PC-3 (cell line): ENCODE results near the gene NFIX. TPM values are rescaled to one million over a fixed set of nuclear protein-coding genes. Genes with fewer than 3 reads are reported as not detected.

ENCODE experiments used
- ATAC-seq: fragments of 200-7000 bp; cut with Tn5 transposase; 2 replicates; pipeline ENCODE4 v1.9.1; 2020; ENCODE audit warnings: mild to moderate bottlenecking, moderate library complexity
- BruUV-seq: library from RNA; stranded (reverse); fragments of 400-500 nt; replicated peaks from 2 replicates; lab custom pipeline; 2021; lab: Mats Ljungman, UMichigan
- CTCF ChIA-PET: fragments of 300-600 bp; sonication (Branson Sonifier 250); formaldehyde crosslinking; loops from one replicate; lab custom pipeline; 2022; ENCODE audit warnings: antibody characterized with exemption; lab: Charles Lee
- POLR2A ChIA-PET: fragments of 300-600 bp; sonication (Branson Sonifier 250); formaldehyde crosslinking; loops from one replicate; lab custom pipeline; 2022; ENCODE audit warnings: antibody characterized with exemption; ENCODE audit not compliant: unreplicated experiment; lab: Charles Lee
- DNase-seq: peaks from one replicate; pipeline ENCODE4 v3.0.0-alpha.2; 2015
- H2AFZ ChIP-seq: fragments of 300-600 bp; sonication (generic); 2 replicates; pipeline ENCODE4 v1.6.0; 2016; ENCODE audit warnings: antibody characterized with exemption, low read length
- H3F3A ChIP-seq: fragments of 300-600 bp; sonication (generic); one replicate; pipeline ENCODE4 v1.6.0; 2017; ENCODE audit warnings: antibody characterized with exemption, low read length, control low read depth, mild to moderate bottlenecking; ENCODE audit not compliant: unreplicated experiment
- H3K27ac ChIP-seq: fragments of 300-600 bp; sonication (generic); 2 replicates; pipeline ENCODE4 v1.5.1; 2016; ENCODE audit warnings: mild to moderate bottlenecking, low read length
- H3K27me3 ChIP-seq: fragments of 300-600 bp; sonication (generic); 2 replicates; pipeline ENCODE4 v1.6.1; 2016; ENCODE audit warnings: low read length, mixed read lengths
- H3K36me3 ChIP-seq: fragments of 300-600 bp; sonication (generic); 2 replicates; pipeline ENCODE4 v1.6.1; 2016; ENCODE audit warnings: low read depth, mixed run types, low read length, mixed read lengths
- H3K4me1 ChIP-seq: fragments of 300-600 bp; sonication (generic); 2 replicates; pipeline ENCODE4 v1.5.1; 2016; ENCODE audit warnings: low read length; ENCODE audit not compliant: insufficient read depth
- H3K4me2 ChIP-seq: fragments of 300-600 bp; sonication (generic); 2 replicates; pipeline ENCODE4 v1.6.0; 2016; ENCODE audit warnings: low read length
- H3K4me3 ChIP-seq: fragments of 300-600 bp; sonication (generic); 2 replicates; pipeline ENCODE4 v1.5.1; 2016; ENCODE audit warnings: mild to moderate bottlenecking, low read length, mixed read lengths
- H3K79me2 ChIP-seq: fragments of 300-600 bp; sonication (generic); 2 replicates; pipeline ENCODE4 v1.6.1; 2017; ENCODE audit warnings: low read length, mixed read lengths
- H3K9ac ChIP-seq: fragments of 300-600 bp; sonication (generic); 2 replicates; pipeline ENCODE4 v1.6.0; 2016; ENCODE audit warnings: mild to moderate bottlenecking, low read length
- H3K9me2 ChIP-seq: fragments of 300-600 bp; sonication (generic); replicated peaks from 2 replicates; pipeline ENCODE4 v1.6.1; 2016; ENCODE audit warnings: mixed run types, low read length, mixed read lengths
- H3K9me3 ChIP-seq: fragments of 300-600 bp; sonication (generic); 2 replicates; pipeline ENCODE4 v1.6.1; 2016; ENCODE audit warnings: low read length, mixed read lengths
- H4K20me1 ChIP-seq: fragments of 300-600 bp; sonication (generic); 2 replicates; pipeline ENCODE4 v1.6.1; 2016; ENCODE audit warnings: low read length, mixed read lengths
- EZH2 ChIP-seq: fragments of 300-600 bp; sonication (generic); IDR thresholded peaks from one replicate; pipeline ENCODE4 v1.6.1; 2017; ENCODE audit warnings: antibody characterized with exemption, mild to moderate bottlenecking, low read length; ENCODE audit not compliant: unreplicated experiment
- EZH2phosphoT487 ChIP-seq: fragments of 300-600 bp; sonication (generic); IDR thresholded peaks from 2 replicates; pipeline ENCODE4 v1.6.1; 2018; ENCODE audit warnings: mild to moderate bottlenecking, antibody characterized with exemption, low read length, borderline replicate concordance
- intact Hi-C: fragments of 100-400 bp; cut with micrococcal nuclease; formaldehyde crosslinking; loops from 2 replicates; pipeline ENCODE4 v1.9.0; 2023
- total RNA-seq: library from RNA; depleted of rRNA; stranded (reverse); fragments of >200 nt; gene quantifications from 2 replicates; pipeline ENCODE4 v1.2.3, GENCODE V29; 2014
- TF ChIP-seq, protein P1 (sequence below): fragments of 300-600 bp; sonication (generic); conservative IDR thresholded peaks from 2 replicates; pipeline ENCODE4 v1.5.1; 2017; ENCODE audit warnings: antibody characterized with exemption, low read depth, mild to moderate bottlenecking, low read length

The NFIX gene
- total RNA-seq, 1 experiment from 2014 or later = 43.3 TPM

DNA sequence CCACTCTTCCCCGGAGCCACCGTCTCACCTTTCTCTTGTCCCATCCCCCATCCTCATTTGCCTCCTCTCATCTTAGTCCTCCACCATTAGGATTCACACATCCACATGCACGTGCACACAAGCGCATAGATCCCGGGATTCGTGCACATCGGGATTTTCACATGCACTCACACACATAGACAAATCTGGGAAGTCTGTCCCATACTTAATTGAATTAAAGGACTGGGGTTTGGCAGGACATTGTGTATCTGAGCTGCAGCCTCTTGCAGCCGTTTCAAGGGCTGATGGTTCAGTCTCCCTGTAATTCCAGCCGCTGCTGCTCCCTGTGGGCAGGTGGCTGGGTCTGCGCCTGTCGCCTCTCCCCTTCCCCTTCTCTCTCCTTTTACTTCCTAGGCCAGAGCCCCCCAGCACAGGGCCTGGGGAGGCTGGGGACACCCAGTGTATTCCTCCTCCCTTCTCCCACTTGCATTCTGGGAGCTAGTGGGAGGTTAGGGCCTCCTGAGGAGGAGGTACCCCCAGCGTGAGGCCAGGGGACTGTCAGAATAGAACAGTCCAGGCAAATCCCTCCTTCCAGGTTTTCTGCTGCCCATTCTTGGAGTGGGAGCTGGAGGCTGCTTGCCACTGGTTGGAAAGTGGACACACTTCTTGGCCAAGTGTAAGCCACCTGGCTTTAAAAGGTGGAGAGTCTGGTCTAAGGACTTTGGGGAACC lies 63.8 kb downstream of the NFIX start:
- BruUV-seq = no TSS peak
- no peak overlapping the region for H3K9ac ChIP-seq
- no peak overlapping the region for H3K27ac ChIP-seq
- DNase-seq (no peak), ATAC-seq (no peak)
- H3K9me2 ChIP-seq = no peaks in the 10 kb centered on the region
- TF ChIP-seq EZH2phosphoT487 (no peak), EZH2 (no peak)
- TF ChIP-seq, protein P1, sequence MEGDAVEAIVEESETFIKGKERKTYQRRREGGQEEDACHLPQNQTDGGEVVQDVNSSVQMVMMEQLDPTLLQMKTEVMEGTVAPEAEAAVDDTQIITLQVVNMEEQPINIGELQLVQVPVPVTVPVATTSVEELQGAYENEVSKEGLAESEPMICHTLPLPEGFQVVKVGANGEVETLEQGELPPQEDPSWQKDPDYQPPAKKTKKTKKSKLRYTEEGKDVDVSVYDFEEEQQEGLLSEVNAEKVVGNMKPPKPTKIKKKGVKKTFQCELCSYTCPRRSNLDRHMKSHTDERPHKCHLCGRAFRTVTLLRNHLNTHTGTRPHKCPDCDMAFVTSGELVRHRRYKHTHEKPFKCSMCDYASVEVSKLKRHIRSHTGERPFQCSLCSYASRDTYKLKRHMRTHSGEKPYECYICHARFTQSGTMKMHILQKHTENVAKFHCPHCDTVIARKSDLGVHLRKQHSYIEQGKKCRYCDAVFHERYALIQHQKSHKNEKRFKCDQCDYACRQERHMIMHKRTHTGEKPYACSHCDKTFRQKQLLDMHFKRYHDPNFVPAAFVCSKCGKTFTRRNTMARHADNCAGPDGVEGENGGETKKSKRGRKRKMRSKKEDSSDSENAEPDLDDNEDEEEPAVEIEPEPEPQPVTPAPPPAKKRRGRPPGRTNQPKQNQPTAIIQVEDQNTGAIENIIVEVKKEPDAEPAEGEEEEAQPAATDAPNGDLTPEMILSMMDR = no peak
- H3K27me3 ChIP-seq = no peaks in the 10 kb centered on the region
- CTCF ChIA-PET = interaction anchor here (0.7 kb wide), 1 partner anchor 81 kb away, joined by 3 read pairs; no protein-coding TSS in a partner anchor
- intact Hi-C loops = no loop called here
- H3K4me1 ChIP-seq = peaks cover 52% of the 10 kb centered on the region
- no peaks in the 10 kb centered on the region for H3F3A ChIP-seq
- H2AFZ ChIP-seq = no peak overlapping the region
- H3K4me2 ChIP-seq = no peak overlapping the region
- peaks cover 74% of the 10 kb centered on the region for H3K79me2 ChIP-seq
- no peaks in the 10 kb centered on the region for H4K20me1 ChIP-seq
- H3K4me3 ChIP-seq = no peak overlapping the region
- H3K36me3 ChIP-seq = no peaks in the 10 kb centered on the region
- no peaks in the 10 kb centered on the region for H3K9me3 ChIP-seq
- POLR2A ChIA-PET = no interaction called here

- ATAC-seq (no peak), DNase-seq (no peak)
- no TSS peak for BruUV-seq
- TF ChIP-seq EZH2 (no peak), EZH2phosphoT487 (no peak)
- TF ChIP-seq, protein P1 = no peak
- Histone ChIP-seq H3K4me1 (peaks cover 39% of the 10 kb centered on the region), H3K36me3 (no peaks in the 10 kb centered on the region), H2AFZ (peak overlapping the region; percentile 90; the same call in 1 of the 2 replicates), H3K27ac (peak overlapping the region; percentile 8; the same call in 1 of the 2 replicates), H3K27me3 (no peaks in the 10 kb centered on the region), H3K79me2 (peaks cover 67% of the 10 kb centered on the region), H3K4me3 (peak overlapping the region; percentile 65), H3K9me2 (no peaks in the 10 kb centered on the region), H3K4me2 (peak overlapping the region; percentile 90), H3K9me3 (no peaks in the 10 kb centered on the region), H4K20me1 (no peaks in the 10 kb centered on the region), H3F3A (no peaks in the 10 kb centered on the region), H3K9ac (peak overlapping the region; percentile 42)
- CTCF ChIA-PET = interaction anchor here (0.7 to 2.2 kb wide), 14 partner anchors 16 to 815 kb away, joined by 3 to 16 read pairs (median 6); no protein-coding TSS in a partner anchor
- POLR2A ChIA-PET = interaction anchor here (0.5 to 1.2 kb wide), 5 partner anchors 12 to 169 kb away, joined by 3 to 16 read pairs (median 3); partner anchors contain the start of gene GCDH
- intact Hi-C loops = no loop called here
These were observed 65.1 kb downstream of the NFIX start for GRCh38 chr19:13060233-13060963.
